Suprapubic skin (tissue), 4 donors: Measurements from ENCODE around the gene MYO1E.

Source experiments
- EP300 ChIP-seq: sonication (generic); formaldehyde crosslinking; IDR thresholded peaks from one replicate; pipeline ENCODE4 v1.6.1; 2017; ENCODE audit warnings: antibody characterized with exemption
- POLR2AphosphoS5 ChIP-seq, 3 donors: sonication (generic); formaldehyde crosslinking; IDR thresholded peaks; one replicate each; pipeline ENCODE4 v1.6.1; 2017; ENCODE audit warnings: antibody characterized with exemption in 3 of 3
- TF ChIP-seq, protein P1 (sequence below), 2 donors: fragments of 200-600 bp in 1 of 2; fragments of 450-650 bp in 1 of 2; sonication (generic) in 1 of 2; IDR thresholded peaks; one replicate each; pipeline ENCODE4 v1.5.1; 2016 to 2019; ENCODE audit warnings: antibody characterized with exemption in 2 of 2, mild to moderate bottlenecking in 1 of 2, moderate library complexity in 1 of 2

- TF ChIP-seq, protein P1, sequence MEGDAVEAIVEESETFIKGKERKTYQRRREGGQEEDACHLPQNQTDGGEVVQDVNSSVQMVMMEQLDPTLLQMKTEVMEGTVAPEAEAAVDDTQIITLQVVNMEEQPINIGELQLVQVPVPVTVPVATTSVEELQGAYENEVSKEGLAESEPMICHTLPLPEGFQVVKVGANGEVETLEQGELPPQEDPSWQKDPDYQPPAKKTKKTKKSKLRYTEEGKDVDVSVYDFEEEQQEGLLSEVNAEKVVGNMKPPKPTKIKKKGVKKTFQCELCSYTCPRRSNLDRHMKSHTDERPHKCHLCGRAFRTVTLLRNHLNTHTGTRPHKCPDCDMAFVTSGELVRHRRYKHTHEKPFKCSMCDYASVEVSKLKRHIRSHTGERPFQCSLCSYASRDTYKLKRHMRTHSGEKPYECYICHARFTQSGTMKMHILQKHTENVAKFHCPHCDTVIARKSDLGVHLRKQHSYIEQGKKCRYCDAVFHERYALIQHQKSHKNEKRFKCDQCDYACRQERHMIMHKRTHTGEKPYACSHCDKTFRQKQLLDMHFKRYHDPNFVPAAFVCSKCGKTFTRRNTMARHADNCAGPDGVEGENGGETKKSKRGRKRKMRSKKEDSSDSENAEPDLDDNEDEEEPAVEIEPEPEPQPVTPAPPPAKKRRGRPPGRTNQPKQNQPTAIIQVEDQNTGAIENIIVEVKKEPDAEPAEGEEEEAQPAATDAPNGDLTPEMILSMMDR (IDR thresholded peaks at IDR 0.05) = no peak
- no peak for TF ChIP-seq POLR2AphosphoS5 (IDR thresholded peaks at IDR 0.05)
- TF ChIP-seq EP300 = no peak
Measured at GRCh38 chr15:59216911-59217310, 155.8 kb downstream of the MYO1E start.
